Cerebellar nuclear complex (tissue), 1 donor: ENCODE data around the gene NTNG1.
"Not testable (repeated sequence)": the region's sequence is repeated elsewhere in the genome, so short reads cannot be mapped to it uniquely, and the experiment has no call there.

Experiments
- DNase-seq, 2 experiments: peaks; one replicate each; lab custom pipeline; 2025; lab: John Stamatoyannopoulos, UW

NTNG1 gene

GRCh38 chr1:107140703-107141490, at the start of gene NTNG1:
Gene NTNG1 (plus strand): TSS chr1:107141039.
- DNase-seq, result no peak

GRCh38 chr1:107091418-107091817, 49.4 kb upstream of the NTNG1 start:
- no peak for DNase-seq

- DNase-seq, result not testable (repeated sequence)
These were observed 47.4 kb upstream of the NTNG1 start for GRCh38 chr1:107093395-107093794.

GRCh38 chr1:107095647-107096046, 45.2 kb upstream of the NTNG1 start:
- DNase-seq, result no peak

- DNase-seq, result no peak
These were observed 44.1 kb upstream of the NTNG1 start for GRCh38 chr1:107096690-107097089.

- no peak for DNase-seq
These were observed 41.9 kb upstream of the NTNG1 start for GRCh38 chr1:107098961-107099360.

- no peak for DNase-seq
These were observed 40.4 kb upstream of the NTNG1 start for GRCh38 chr1:107100331-107100984.

GRCh38 chr1:107105914-107106313, 34.9 kb upstream of the NTNG1 start:
- DNase-seq, result no peak

- DNase-seq, result no peak
These were observed 30.5 kb upstream of the NTNG1 start for GRCh38 chr1:107110326-107110725.

GRCh38 chr1:107116306-107116790, 24.5 kb upstream of the NTNG1 start:
- no peak for DNase-seq

- DNase-seq, result no peak
These were observed 18.6 kb upstream of the NTNG1 start for GRCh38 chr1:107122225-107122624.

GRCh38 chr1:107123741-107124140, 17.1 kb upstream of the NTNG1 start:
- no peak for DNase-seq

- DNase-seq, result no peak
These were observed 16.1 kb upstream of the NTNG1 start for GRCh38 chr1:107124694-107125093.

GRCh38 chr1:107132195-107132594, 8.6 kb upstream of the NTNG1 start:
- no peak for DNase-seq

- no peak for DNase-seq
These were observed 8.1 kb upstream of the NTNG1 start for GRCh38 chr1:107132780-107133179.

GRCh38 chr1:107135463-107135862, 5.4 kb upstream of the NTNG1 start:
- DNase-seq, result no peak

- no peak for DNase-seq
These were observed 2.7 kb upstream of the NTNG1 start for GRCh38 chr1:107138166-107138565.

GRCh38 chr1:107138767-107139445, 1.9 kb upstream of the NTNG1 start:
- no peak for DNase-seq

GRCh38 chr1:107139833-107140702, 771 bp upstream of the NTNG1 start:
- DNase-seq, result no peak

- no peak for DNase-seq
These were observed 770 bp downstream of the NTNG1 start for GRCh38 chr1:107141491-107142126.

GRCh38 chr1:107142140-107142542, 1.3 kb downstream of the NTNG1 start:
- no peak for DNase-seq
